Activated CD8-positive, alpha-beta T cell treated with anti-CD3 and anti-CD28 coated beads for 36 hours (primary cell): ENCODE measurements around the gene BTN3A1. TPM values are rescaled to one million over a fixed set of nuclear protein-coding genes. Genes with fewer than 3 reads are reported as not detected.
"Not testable (repeated sequence)": the region's sequence is repeated elsewhere in the genome, so short reads cannot be mapped to it uniquely, and the experiment has no call there.

ENCODE experiments used
- ATAC-seq: fragments of 200-7000 bp; cut with Tn5 transposase; one replicate; pipeline ENCODE4 v1.10.0; 2021; ENCODE audit warnings: mild to moderate bottlenecking, moderate library complexity
- CTCF ChIA-PET: fragments of 350-600 bp; sonication (Branson Sonifier 250); formaldehyde crosslinking; loops from one replicate; lab custom pipeline; 2021; ENCODE audit warnings: antibody characterized with exemption; lab: Charles Lee
- POLR2A ChIA-PET: fragments of 350-600 bp; sonication (Branson Sonifier 250); formaldehyde crosslinking; loops from one replicate; lab custom pipeline; 2021; ENCODE audit warnings: antibody characterized with exemption; lab: Charles Lee
- DNase-seq: peaks from one replicate; pipeline ENCODE4 v3.0.0-alpha.2; 2020
- H3K27ac Mint-ChIP-seq: one replicate; pipeline ENCODE4 v1.8.0; 2021; ENCODE audit warnings: mild to moderate bottlenecking, mixed read lengths
- H3K27me3 Mint-ChIP-seq: one replicate; pipeline ENCODE4 v1.8.0; 2021; ENCODE audit warnings: mixed read lengths
- H3K36me3 Mint-ChIP-seq: one replicate; pipeline ENCODE4 v1.8.0; 2021; ENCODE audit warnings: low read depth, mixed read lengths
- H3K4me1 Mint-ChIP-seq: one replicate; pipeline ENCODE4 v1.8.0; 2021; ENCODE audit warnings: low read depth, mixed read lengths
- H3K4me3 Mint-ChIP-seq: one replicate; pipeline ENCODE4 v1.8.0; 2021; ENCODE audit warnings: mild to moderate bottlenecking, moderate library complexity, mixed read lengths
- H3K9me3 Mint-ChIP-seq: one replicate; pipeline ENCODE4 v1.8.0; 2021; ENCODE audit warnings: mixed read lengths
- intact Hi-C: fragments of 100-400 bp; cut with micrococcal nuclease; formaldehyde crosslinking; loops from one replicate; pipeline ENCODE4 v1.10.0; 2022
- total RNA-seq, 2 experiments: library from RNA; stranded (reverse); gene quantifications; one replicate each; pipeline ENCODE4 v1.2.3, GENCODE V29; 2021
- TF ChIP-seq, protein P1 (sequence below): fragments of 200-600 bp; IDR thresholded peaks from one replicate; pipeline ENCODE4 v1.8.0; 2022; ENCODE audit warnings: antibody characterized with exemption, mild to moderate bottlenecking

BTN3A1 gene
- total RNA-seq, 2 experiments from 2014 or later: 32.7 to 34.0 TPM

DNA sequence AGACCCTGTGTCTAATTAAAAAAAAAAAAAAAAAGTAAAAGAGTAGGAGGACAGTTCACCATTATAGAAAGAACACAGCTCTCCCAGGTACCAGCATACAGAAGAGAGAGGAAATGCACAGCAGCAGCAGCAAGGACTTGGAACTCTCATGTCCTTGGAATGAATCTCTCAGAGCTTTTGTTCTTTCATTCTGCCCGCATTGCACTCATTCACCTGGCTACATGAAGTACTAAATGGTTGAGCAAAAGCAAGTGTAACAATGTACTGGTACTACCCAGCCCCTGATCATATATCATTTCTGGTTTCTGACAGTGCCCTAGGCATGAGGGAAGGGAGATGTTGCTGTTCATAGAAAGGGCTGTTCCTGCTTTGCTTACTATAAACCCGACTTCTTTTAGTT, 26.1 kb downstream of the BTN3A1 start:
- peaks cover 8% of the 10 kb centered on the region for H3K36me3 Mint-ChIP-seq
- no peak overlapping the region for H3K27ac Mint-ChIP-seq
- intact Hi-C loops: no loop called here
- no peaks in the 10 kb centered on the region for H3K27me3 Mint-ChIP-seq
- CTCF ChIA-PET: interaction anchor here (1.2 to 1.5 kb wide), 2 partner anchors 18 to 87 kb away, joined by 3 to 5 read pairs; no protein-coding TSS in a partner anchor
- TF ChIP-seq, protein P1, sequence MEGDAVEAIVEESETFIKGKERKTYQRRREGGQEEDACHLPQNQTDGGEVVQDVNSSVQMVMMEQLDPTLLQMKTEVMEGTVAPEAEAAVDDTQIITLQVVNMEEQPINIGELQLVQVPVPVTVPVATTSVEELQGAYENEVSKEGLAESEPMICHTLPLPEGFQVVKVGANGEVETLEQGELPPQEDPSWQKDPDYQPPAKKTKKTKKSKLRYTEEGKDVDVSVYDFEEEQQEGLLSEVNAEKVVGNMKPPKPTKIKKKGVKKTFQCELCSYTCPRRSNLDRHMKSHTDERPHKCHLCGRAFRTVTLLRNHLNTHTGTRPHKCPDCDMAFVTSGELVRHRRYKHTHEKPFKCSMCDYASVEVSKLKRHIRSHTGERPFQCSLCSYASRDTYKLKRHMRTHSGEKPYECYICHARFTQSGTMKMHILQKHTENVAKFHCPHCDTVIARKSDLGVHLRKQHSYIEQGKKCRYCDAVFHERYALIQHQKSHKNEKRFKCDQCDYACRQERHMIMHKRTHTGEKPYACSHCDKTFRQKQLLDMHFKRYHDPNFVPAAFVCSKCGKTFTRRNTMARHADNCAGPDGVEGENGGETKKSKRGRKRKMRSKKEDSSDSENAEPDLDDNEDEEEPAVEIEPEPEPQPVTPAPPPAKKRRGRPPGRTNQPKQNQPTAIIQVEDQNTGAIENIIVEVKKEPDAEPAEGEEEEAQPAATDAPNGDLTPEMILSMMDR: no peak
- no peak overlapping the region for H3K4me3 Mint-ChIP-seq
- DNase-seq (no peak), ATAC-seq (no peak)
- no peaks in the 10 kb centered on the region for H3K9me3 Mint-ChIP-seq
- H3K4me1 Mint-ChIP-seq: peaks cover 4% of the 10 kb centered on the region
- POLR2A ChIA-PET: interaction anchor here (1.5 kb wide), 1 partner anchor 47 kb away, joined by 4 read pairs; no protein-coding TSS in a partner anchor

- ATAC-seq: no peak
- no peak for DNase-seq
- intact Hi-C loops: no loop called here
- Mint-ChIP-seq H3K36me3 (peaks cover 14% of the 10 kb centered on the region), H3K9me3 (peaks cover 11% of the 10 kb centered on the region), H3K27ac (no peak overlapping the region), H3K4me3 (no peak overlapping the region), H3K27me3 (no peaks in the 10 kb centered on the region), H3K4me1 (no peaks in the 10 kb centered on the region)
- ChIA-PET POLR2A (no interaction called here), CTCF (no interaction called here)
- TF ChIP-seq, protein P1: no peak
Measured at GRCh38 chr6:26430787-26431186, 28.7 kb downstream of the BTN3A1 start.

- ATAC-seq (no peak), DNase-seq (no peak)
- TF ChIP-seq, protein P1: no peak
- intact Hi-C loops: no loop called here
- POLR2A ChIA-PET: interaction anchor here (1.0 kb wide), 1 partner anchor 8 kb away, joined by 3 read pairs; no protein-coding TSS in a partner anchor
- H3K4me1 Mint-ChIP-seq: no peaks in the 10 kb centered on the region
- H3K4me3 Mint-ChIP-seq: no peak overlapping the region
- no peak overlapping the region for H3K27ac Mint-ChIP-seq
- peaks cover 10% of the 10 kb centered on the region for H3K36me3 Mint-ChIP-seq
- H3K27me3 Mint-ChIP-seq: no peaks in the 10 kb centered on the region
- CTCF ChIA-PET: interaction anchor here (1.5 kb wide), 1 partner anchor 15 kb away, joined by 3 read pairs; no protein-coding TSS in a partner anchor
- peaks cover 11% of the 10 kb centered on the region for H3K9me3 Mint-ChIP-seq
Measured at GRCh38 chr6:26431258-26432172, 29.4 kb downstream of the BTN3A1 start.

GRCh38 chr6:26432627-26433201, 30.6 kb downstream of the BTN3A1 start:
- H3K27me3 Mint-ChIP-seq: no peaks in the 10 kb centered on the region
- no peak overlapping the region for H3K4me3 Mint-ChIP-seq
- intact Hi-C loops: no loop called here
- ChIA-PET POLR2A (interaction anchor here (0.6 to 1.0 kb wide), 2 partner anchors 9 to 86 kb away, joined by 3 to 4 read pairs; no protein-coding TSS in a partner anchor), CTCF (interaction anchor here (1.5 kb wide), 1 partner anchor 13 kb away, joined by 3 read pairs; no protein-coding TSS in a partner anchor)
- H3K27ac Mint-ChIP-seq: no peak overlapping the region
- DNase-seq (no peak), ATAC-seq (no peak)
- TF ChIP-seq, protein P1: no peak
- H3K9me3 Mint-ChIP-seq: peaks cover 11% of the 10 kb centered on the region
- H3K36me3 Mint-ChIP-seq: peaks cover 10% of the 10 kb centered on the region
- no peaks in the 10 kb centered on the region for H3K4me1 Mint-ChIP-seq

- CTCF ChIA-PET, ATAC-seq, DNase-seq, H3K4me1 Mint-ChIP-seq, POLR2A ChIA-PET, H3K27me3 Mint-ChIP-seq, H3K27ac Mint-ChIP-seq, H3K36me3 Mint-ChIP-seq, H3K4me3 Mint-ChIP-seq, intact Hi-C loops: not testable (repeated sequence)
- peaks cover 11% of the 10 kb centered on the region for H3K9me3 Mint-ChIP-seq
Measured at GRCh38 chr6:26433680-26434079, 31.6 kb downstream of the BTN3A1 start.
